WI38 (cell line): ENCODE data around the gene USE1.

Source experiments
- H3K4me3 ChIP-seq: 2 replicates; pipeline ENCODE4 v1.5.1; 2011; ENCODE audit warnings: low read depth, mild to moderate bottlenecking, control low read depth, low read length
- CTCF ChIP-seq: IDR thresholded peaks from 2 replicates; pipeline ENCODE4 v1.5.1; 2012; ENCODE audit warnings: low read depth, mild to moderate bottlenecking, control low read depth, low read length

The USE1 gene

GRCh38 chr19:17236811-17237543, 21.8 kb downstream of the USE1 start:
- no peak for TF ChIP-seq CTCF

GRCh38 chr19:17237747-17238706, 22.9 kb downstream of the USE1 start:
- TF ChIP-seq CTCF, result no peak
- H3K4me3 ChIP-seq, result no peak overlapping the region

More at GRCh38 chr19:17236811-17237543, 21.8 kb downstream of the USE1 start:
- H3K4me3 ChIP-seq, result no peak overlapping the region

GRCh38 chr19:17240062-17240752, 25.1 kb downstream of the USE1 start:
- no peak overlapping the region for H3K4me3 ChIP-seq
- no peak for TF ChIP-seq CTCF

- no peak for TF ChIP-seq CTCF
- H3K4me3 ChIP-seq, result no peak overlapping the region
These were observed 25.8 kb downstream of the USE1 start for GRCh38 chr19:17240826-17241399.

GRCh38 chr19:17242431-17243208, 27.5 kb downstream of the USE1 start:
- TF ChIP-seq CTCF, result no peak
- peak overlapping the region; percentile 84 for H3K4me3 ChIP-seq

GRCh38 chr19:17243211-17243829, 28.2 kb downstream of the USE1 start:
- no peak for TF ChIP-seq CTCF
- peak overlapping the region; percentile 84 for H3K4me3 ChIP-seq
